HEK293T (cell line): ENCODE results near the gene LOXL3.

Experiments used
- CTCF ChIA-PET: fragments of 350-600 bp; formaldehyde crosslinking; extraction: SDS; loops from one replicate; lab custom pipeline; 2021; ENCODE audit warnings: antibody characterized with exemption, inconsistent platforms; lab: Yijun Ruan, JAX
- POLR2A ChIA-PET: fragments of 350-600 bp; formaldehyde crosslinking; extraction: SDS; loops from one replicate; lab custom pipeline; 2020; ENCODE audit warnings: antibody characterized with exemption, inconsistent platforms; lab: Yijun Ruan, JAX
- DNase-seq: peaks from one replicate; pipeline ENCODE4 v3.0.0; 2012; ENCODE audit warnings: mixed read lengths; ENCODE audit errors: extremely low spot score
- ARNT ChIP-seq: fragments of 450-650 bp; IDR thresholded peaks from 2 replicates; pipeline ENCODE4 v1.6.1; 2017; ENCODE audit warnings: mild to moderate bottlenecking
- BHLHE40 ChIP-seq: fragments of 450-650 bp; IDR thresholded peaks from 2 replicates; pipeline ENCODE4 v1.6.1; 2016; ENCODE audit warnings: mild to moderate bottlenecking, moderate library complexity, borderline replicate concordance
- CTBP1 ChIP-seq: fragments of 450-650 bp; IDR thresholded peaks from 2 replicates; pipeline ENCODE4 v1.6.1; 2016; ENCODE audit warnings: borderline replicate concordance
- ELF4 ChIP-seq: fragments of 450-650 bp; IDR thresholded peaks from 2 replicates; pipeline ENCODE4 v1.6.1; 2017; ENCODE audit warnings: antibody characterized with exemption
- FOXA1 ChIP-seq: fragments of 450-650 bp; IDR thresholded peaks from 2 replicates; pipeline ENCODE4 v1.6.1; 2016; ENCODE audit warnings: mild to moderate bottlenecking
- FOXK2 ChIP-seq: fragments of 450-650 bp; IDR thresholded peaks from 2 replicates; pipeline ENCODE4 v1.6.1; 2016; ENCODE audit warnings: mild to moderate bottlenecking
- FOXM1 ChIP-seq: fragments of 450-650 bp; IDR thresholded peaks from 2 replicates; pipeline ENCODE4 v1.6.1; 2017; ENCODE audit warnings: mild to moderate bottlenecking, borderline replicate concordance
- HDGF ChIP-seq: fragments of 450-650 bp; IDR thresholded peaks from 2 replicates; pipeline ENCODE4 v1.6.1; 2017; ENCODE audit warnings: antibody characterized with exemption, borderline replicate concordance
- L3MBTL2 ChIP-seq: fragments of 450-650 bp; conservative IDR thresholded peaks from 2 replicates; pipeline ENCODE4 v1.6.1; 2016; ENCODE audit warnings: mild to moderate bottlenecking
- LEF1 ChIP-seq: fragments of 450-650 bp; IDR thresholded peaks from 2 replicates; pipeline ENCODE4 v1.6.1; 2017; ENCODE audit warnings: mild to moderate bottlenecking, borderline replicate concordance
- NFRKB ChIP-seq: fragments of 450-650 bp; IDR thresholded peaks from 2 replicates; pipeline ENCODE4 v1.6.1; 2016; ENCODE audit warnings: mild to moderate bottlenecking, moderate library complexity
- PKNOX1 ChIP-seq: fragments of 450-650 bp; IDR thresholded peaks from 2 replicates; pipeline ENCODE4 v1.6.1; 2016
- SP1 ChIP-seq: fragments of 450-650 bp; IDR thresholded peaks from 2 replicates; pipeline ENCODE4 v1.6.1; 2017
- SUZ12 ChIP-seq: fragments of 450-650 bp; IDR thresholded peaks from 2 replicates; pipeline ENCODE4 v1.6.1; 2016; ENCODE audit warnings: mild to moderate bottlenecking
- TARDBP ChIP-seq: fragments of 450-650 bp; IDR thresholded peaks from 2 replicates; pipeline ENCODE4 v1.6.1; 2016
- ZNF384 ChIP-seq: fragments of 450-650 bp; IDR thresholded peaks from 2 replicates; pipeline ENCODE4 v1.6.1; 2016

The LOXL3 gene

GRCh38 chr2:74530239-74531187, 23.2 kb downstream of the LOXL3 start:
- ChIA-PET CTCF (interaction anchor here (0.8 to 1.7 kb wide), 3 partner anchors 47 to 57 kb away, joined by 3 to 4 read pairs (median 4); partner anchors contain the start of genes CCDC142 and TTC31), POLR2A (interaction anchor here (0.7 to 8.4 kb wide), 16 partner anchors 9 to 139 kb away, joined by 3 to 70 read pairs (median 4); partner anchors contain the start of genes CCDC142, INO80B, MRPL53 and PCGF1)
- peak; percentile 50 for DNase-seq
- peak; percentile 88 for TF ChIP-seq L3MBTL2
- TF ChIP-seq TARDBP: no peak

GRCh38 chr2:74529357-74530238, 24.1 kb downstream of the LOXL3 start, which contains the start of the genes AUP1 and HTRA2:
Gene AUP1, minus strand, starts transcription at chr2:74529706. Its CDS starts 77 bp downstream, at chr2:74529629.
Gene HTRA2, plus strand, starts transcription at chr2:74529933. Its CDS starts 74 bp downstream, at chr2:74530007.
- CTCF ChIA-PET: interaction anchor here (1.2 kb wide), 1 partner anchor 48 kb away, joined by 4 read pairs; no protein-coding TSS in a partner anchor
- peak; percentile 96 for DNase-seq
- POLR2A ChIA-PET: interaction anchor here (0.5 to 8.4 kb wide), 18 partner anchors 9 to 138 kb away, joined by 3 to 70 read pairs (median 4); partner anchors contain the start of genes CCDC142, INO80B, LOXL3 and MRPL53
- no peak for TF ChIP-seq NFRKB
- no peak for TF ChIP-seq ARNT
- TF ChIP-seq FOXM1: no peak
- peak; percentile 57; the same call in 1 of the 2 replicates for TF ChIP-seq L3MBTL2
- TF ChIP-seq ELF4: peak; percentile 79
- TF ChIP-seq ZNF384: no peak
- no peak for TF ChIP-seq TARDBP
- TF ChIP-seq SUZ12: no peak; the same call in 1 of the 2 replicates
- 0 out of 2 replicates have a peak, but pooled peaks have one; percentile 42 for TF ChIP-seq HDGF
- no peak for TF ChIP-seq FOXK2
- TF ChIP-seq BHLHE40: no peak
- TF ChIP-seq FOXA1: no peak
- TF ChIP-seq PKNOX1: no peak
- no peak for TF ChIP-seq CTBP1
- TF ChIP-seq SP1: no peak

- no peak for TF ChIP-seq CTBP1
- no peak for TF ChIP-seq FOXA1
- TF ChIP-seq HDGF: no peak
- TF ChIP-seq PKNOX1: no peak
- TF ChIP-seq BHLHE40: no peak
- no peak for TF ChIP-seq LEF1
- no peak for TF ChIP-seq SUZ12
- CTCF ChIA-PET: no interaction called here
- POLR2A ChIA-PET: interaction anchor here (1.1 to 8.4 kb wide), 12 partner anchors 9 to 137 kb away, joined by 3 to 70 read pairs (median 4); partner anchors contain the start of genes CCDC142, INO80B, MRPL53 and PCGF1
- no peak for DNase-seq
These were observed 25.0 kb downstream of the LOXL3 start for GRCh38 chr2:74528600-74529356.

- DNase-seq: no peak
These were observed 26.0 kb downstream of the LOXL3 start for GRCh38 chr2:74527741-74528140.

GRCh38 chr2:74526649-74527230, 27.0 kb downstream of the LOXL3 start:
- POLR2A ChIA-PET: interaction anchor here (1.1 to 8.4 kb wide), 3 partner anchors 17 to 44 kb away, joined by 3 to 70 read pairs (median 3); partner anchors contain the start of gene PCGF1
- CTCF ChIA-PET: interaction anchor here (1.0 kb wide), 1 partner anchor 62 kb away, joined by 3 read pairs; no protein-coding TSS in a partner anchor

More at GRCh38 chr2:74527741-74528140, 26.0 kb downstream of the LOXL3 start:
- CTCF ChIA-PET: no interaction called here
- POLR2A ChIA-PET: interaction anchor here (1.1 to 8.4 kb wide), 2 partner anchors 16 to 20 kb away, joined by 3 to 70 read pairs; partner anchors contain the start of gene PCGF1
- TF ChIP-seq ZNF384 (no peak), TARDBP (no peak), SP1 (no peak), BHLHE40 (no peak), NFRKB (no peak), L3MBTL2 (no peak), FOXA1 (no peak), HDGF (no peak)

More at GRCh38 chr2:74526649-74527230, 27.0 kb downstream of the LOXL3 start:
- TF ChIP-seq TARDBP: no peak
- no peak for TF ChIP-seq NFRKB
- no peak for TF ChIP-seq HDGF
- TF ChIP-seq ARNT: no peak
- TF ChIP-seq FOXA1: no peak
- no peak for TF ChIP-seq CTBP1
- no peak for TF ChIP-seq SUZ12
- no peak for TF ChIP-seq LEF1
- no peak for TF ChIP-seq BHLHE40
- no peak for TF ChIP-seq FOXK2
- TF ChIP-seq L3MBTL2: no peak
- TF ChIP-seq ELF4: no peak
- no peak for TF ChIP-seq ZNF384
- TF ChIP-seq SP1: no peak
- TF ChIP-seq FOXM1: no peak
- TF ChIP-seq PKNOX1: no peak
- DNase-seq: no peak
